PC-3 (cell line): ENCODE measurements around the gene CCBE1. TPM values are rescaled to one million over a fixed set of nuclear protein-coding genes. Genes with fewer than 3 reads are reported as not detected.

Experiments
- ATAC-seq: fragments of 200-7000 bp; cut with Tn5 transposase; 2 replicates; pipeline ENCODE4 v1.9.1; 2020; ENCODE audit warnings: mild to moderate bottlenecking, moderate library complexity
- BruUV-seq: library from RNA; stranded (reverse); fragments of 400-500 nt; replicated peaks from 2 replicates; lab custom pipeline; 2021; lab: Mats Ljungman, UMichigan
- CTCF ChIA-PET: fragments of 300-600 bp; sonication (Branson Sonifier 250); formaldehyde crosslinking; loops from one replicate; lab custom pipeline; 2022; ENCODE audit warnings: antibody characterized with exemption; lab: Charles Lee
- POLR2A ChIA-PET: fragments of 300-600 bp; sonication (Branson Sonifier 250); formaldehyde crosslinking; loops from one replicate; lab custom pipeline; 2022; ENCODE audit warnings: antibody characterized with exemption; ENCODE audit not compliant: unreplicated experiment; lab: Charles Lee
- DNase-seq: peaks from one replicate; pipeline ENCODE4 v3.0.0-alpha.2; 2015
- H2AFZ ChIP-seq: fragments of 300-600 bp; sonication (generic); 2 replicates; pipeline ENCODE4 v1.6.0; 2016; ENCODE audit warnings: antibody characterized with exemption, low read length
- H3F3A ChIP-seq: fragments of 300-600 bp; sonication (generic); one replicate; pipeline ENCODE4 v1.6.0; 2017; ENCODE audit warnings: antibody characterized with exemption, low read length, control low read depth, mild to moderate bottlenecking; ENCODE audit not compliant: unreplicated experiment
- H3K27ac ChIP-seq: fragments of 300-600 bp; sonication (generic); 2 replicates; pipeline ENCODE4 v1.5.1; 2016; ENCODE audit warnings: mild to moderate bottlenecking, low read length
- H3K27me3 ChIP-seq: fragments of 300-600 bp; sonication (generic); 2 replicates; pipeline ENCODE4 v1.6.1; 2016; ENCODE audit warnings: low read length, mixed read lengths
- H3K36me3 ChIP-seq: fragments of 300-600 bp; sonication (generic); 2 replicates; pipeline ENCODE4 v1.6.1; 2016; ENCODE audit warnings: low read depth, mixed run types, low read length, mixed read lengths
- H3K4me1 ChIP-seq: fragments of 300-600 bp; sonication (generic); 2 replicates; pipeline ENCODE4 v1.5.1; 2016; ENCODE audit warnings: low read length; ENCODE audit not compliant: insufficient read depth
- H3K4me2 ChIP-seq: fragments of 300-600 bp; sonication (generic); 2 replicates; pipeline ENCODE4 v1.6.0; 2016; ENCODE audit warnings: low read length
- H3K4me3 ChIP-seq: fragments of 300-600 bp; sonication (generic); 2 replicates; pipeline ENCODE4 v1.5.1; 2016; ENCODE audit warnings: mild to moderate bottlenecking, low read length, mixed read lengths
- H3K79me2 ChIP-seq: fragments of 300-600 bp; sonication (generic); 2 replicates; pipeline ENCODE4 v1.6.1; 2017; ENCODE audit warnings: low read length, mixed read lengths
- H3K9ac ChIP-seq: fragments of 300-600 bp; sonication (generic); 2 replicates; pipeline ENCODE4 v1.6.0; 2016; ENCODE audit warnings: mild to moderate bottlenecking, low read length
- H3K9me2 ChIP-seq: fragments of 300-600 bp; sonication (generic); replicated peaks from 2 replicates; pipeline ENCODE4 v1.6.1; 2016; ENCODE audit warnings: mixed run types, low read length, mixed read lengths
- H3K9me3 ChIP-seq: fragments of 300-600 bp; sonication (generic); 2 replicates; pipeline ENCODE4 v1.6.1; 2016; ENCODE audit warnings: low read length, mixed read lengths
- H4K20me1 ChIP-seq: fragments of 300-600 bp; sonication (generic); 2 replicates; pipeline ENCODE4 v1.6.1; 2016; ENCODE audit warnings: low read length, mixed read lengths
- EZH2 ChIP-seq: fragments of 300-600 bp; sonication (generic); IDR thresholded peaks from one replicate; pipeline ENCODE4 v1.6.1; 2017; ENCODE audit warnings: antibody characterized with exemption, mild to moderate bottlenecking, low read length; ENCODE audit not compliant: unreplicated experiment
- EZH2phosphoT487 ChIP-seq: fragments of 300-600 bp; sonication (generic); IDR thresholded peaks from 2 replicates; pipeline ENCODE4 v1.6.1; 2018; ENCODE audit warnings: mild to moderate bottlenecking, antibody characterized with exemption, low read length, borderline replicate concordance
- intact Hi-C: fragments of 100-400 bp; cut with micrococcal nuclease; formaldehyde crosslinking; loops from 2 replicates; pipeline ENCODE4 v1.9.0; 2023
- total RNA-seq: library from RNA; depleted of rRNA; stranded (reverse); fragments of >200 nt; gene quantifications from 2 replicates; pipeline ENCODE4 v1.2.3, GENCODE V29; 2014
- TF ChIP-seq, protein P1 (sequence below): fragments of 300-600 bp; sonication (generic); conservative IDR thresholded peaks from 2 replicates; pipeline ENCODE4 v1.5.1; 2017; ENCODE audit warnings: antibody characterized with exemption, low read depth, mild to moderate bottlenecking, low read length

CCBE1 gene
- total RNA-seq, 1 experiment from 2014 or later: 13.9 TPM

DNA sequence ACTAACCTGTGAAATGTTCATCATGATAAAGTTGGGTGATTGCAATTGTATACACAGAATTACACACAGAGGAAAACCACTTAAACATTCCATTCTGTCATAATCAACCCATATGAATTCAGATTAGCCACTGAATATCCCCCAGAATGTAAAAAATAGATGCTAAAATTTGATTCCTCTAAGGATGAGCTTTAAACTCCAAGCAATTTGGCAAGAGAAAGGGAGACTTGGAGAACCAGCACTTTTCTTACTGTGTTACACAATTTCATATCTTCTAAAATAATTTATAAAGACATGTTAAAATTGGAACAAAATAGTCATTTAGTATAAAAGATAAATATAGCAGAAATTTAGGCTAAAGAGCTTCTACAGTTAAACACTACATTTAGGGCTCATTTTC lies 191.9 kb downstream of the CCBE1 start:
- ATAC-seq (no peak), DNase-seq (no peak)
- no peaks in the 10 kb centered on the region; the same call in 1 of the 2 replicates for H3K79me2 ChIP-seq
- CTCF ChIA-PET: no interaction called here
- no peaks in the 10 kb centered on the region for H3K9me3 ChIP-seq
- BruUV-seq: no TSS peak
- H2AFZ ChIP-seq: no peak overlapping the region
- no peaks in the 10 kb centered on the region for H3K27me3 ChIP-seq
- no peak overlapping the region for H3K27ac ChIP-seq
- no peaks in the 10 kb centered on the region for H3K36me3 ChIP-seq
- no peaks in the 10 kb centered on the region for H4K20me1 ChIP-seq
- no peaks in the 10 kb centered on the region for H3F3A ChIP-seq
- H3K9me2 ChIP-seq: no peaks in the 10 kb centered on the region
- POLR2A ChIA-PET: no interaction called here
- H3K4me3 ChIP-seq: no peak overlapping the region
- H3K4me1 ChIP-seq: peaks cover 28% of the 10 kb centered on the region
- no peak overlapping the region for H3K4me2 ChIP-seq
- no peak overlapping the region for H3K9ac ChIP-seq
- no peak for TF ChIP-seq EZH2
- TF ChIP-seq, protein P1, sequence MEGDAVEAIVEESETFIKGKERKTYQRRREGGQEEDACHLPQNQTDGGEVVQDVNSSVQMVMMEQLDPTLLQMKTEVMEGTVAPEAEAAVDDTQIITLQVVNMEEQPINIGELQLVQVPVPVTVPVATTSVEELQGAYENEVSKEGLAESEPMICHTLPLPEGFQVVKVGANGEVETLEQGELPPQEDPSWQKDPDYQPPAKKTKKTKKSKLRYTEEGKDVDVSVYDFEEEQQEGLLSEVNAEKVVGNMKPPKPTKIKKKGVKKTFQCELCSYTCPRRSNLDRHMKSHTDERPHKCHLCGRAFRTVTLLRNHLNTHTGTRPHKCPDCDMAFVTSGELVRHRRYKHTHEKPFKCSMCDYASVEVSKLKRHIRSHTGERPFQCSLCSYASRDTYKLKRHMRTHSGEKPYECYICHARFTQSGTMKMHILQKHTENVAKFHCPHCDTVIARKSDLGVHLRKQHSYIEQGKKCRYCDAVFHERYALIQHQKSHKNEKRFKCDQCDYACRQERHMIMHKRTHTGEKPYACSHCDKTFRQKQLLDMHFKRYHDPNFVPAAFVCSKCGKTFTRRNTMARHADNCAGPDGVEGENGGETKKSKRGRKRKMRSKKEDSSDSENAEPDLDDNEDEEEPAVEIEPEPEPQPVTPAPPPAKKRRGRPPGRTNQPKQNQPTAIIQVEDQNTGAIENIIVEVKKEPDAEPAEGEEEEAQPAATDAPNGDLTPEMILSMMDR: no peak
- TF ChIP-seq EZH2phosphoT487: no peak
- intact Hi-C loops: no loop called here

DNA sequence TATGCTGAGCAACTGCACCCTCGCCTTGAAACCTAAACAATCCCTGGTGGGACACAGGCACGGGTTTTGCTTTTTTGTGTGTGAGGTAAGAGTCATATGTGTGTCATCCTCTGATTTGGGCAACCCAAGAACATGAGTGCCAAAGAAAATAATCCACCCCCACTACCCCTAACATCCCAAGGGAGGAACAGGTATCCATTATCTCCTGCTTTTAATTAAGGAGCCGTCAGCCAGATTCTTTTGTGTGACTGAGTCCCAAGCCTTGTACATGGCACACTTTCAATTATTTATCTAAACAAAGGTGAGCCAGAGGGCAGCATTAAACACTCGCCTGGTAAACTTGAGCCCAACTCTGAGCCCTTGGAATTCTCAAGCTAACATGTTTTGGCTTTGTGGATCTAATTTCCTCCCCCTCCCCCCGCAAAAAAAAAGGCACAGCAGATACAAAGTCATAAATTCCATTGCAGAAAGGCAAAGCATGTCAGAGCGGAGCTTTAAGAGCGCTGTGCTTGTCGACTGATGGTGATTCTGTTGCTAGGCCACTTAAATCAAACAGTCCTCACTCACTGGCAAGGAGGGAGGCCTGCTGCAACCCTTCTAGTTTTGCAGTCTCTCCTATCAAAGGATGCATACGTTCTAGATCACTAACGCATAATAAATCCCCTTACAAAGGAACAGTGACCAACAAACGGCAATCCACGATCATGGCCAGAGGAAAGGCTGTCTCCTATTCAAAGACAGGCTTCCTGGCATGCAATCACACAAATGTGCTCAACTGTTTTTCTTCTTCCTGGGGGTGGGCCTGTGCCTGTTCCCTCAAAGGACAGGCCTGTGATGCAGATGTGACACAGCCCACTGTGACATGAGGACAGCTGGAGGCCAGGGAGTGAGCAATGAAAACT lies 194.7 kb downstream of the CCBE1 start:
- Histone ChIP-seq H3K4me2 (peak overlapping the region; percentile 68), H3K4me1 (peaks cover 28% of the 10 kb centered on the region), H3K36me3 (no peaks in the 10 kb centered on the region), H4K20me1 (no peaks in the 10 kb centered on the region), H3F3A (no peaks in the 10 kb centered on the region), H3K9me2 (no peaks in the 10 kb centered on the region), H3K9ac (no peak overlapping the region; the same call in 1 of the 2 replicates), H2AFZ (0 out of 2 replicates have a peak overlapping the region, but pooled peaks have one; percentile 47), H3K27ac (peak overlapping the region; percentile 72), H3K79me2 (no peaks in the 10 kb centered on the region; the same call in 1 of the 2 replicates), H3K9me3 (no peaks in the 10 kb centered on the region), H3K27me3 (no peaks in the 10 kb centered on the region), H3K4me3 (no peak overlapping the region)
- DNase-seq: peak; percentile 73
- CTCF ChIA-PET: no interaction called here
- intact Hi-C loops: no loop called here
- TF ChIP-seq EZH2 (no peak), EZH2phosphoT487 (no peak)
- TF ChIP-seq, protein P1: no peak
- peak; percentile 80 for ATAC-seq
- BruUV-seq: no TSS peak
- POLR2A ChIA-PET: no interaction called here

DNA sequence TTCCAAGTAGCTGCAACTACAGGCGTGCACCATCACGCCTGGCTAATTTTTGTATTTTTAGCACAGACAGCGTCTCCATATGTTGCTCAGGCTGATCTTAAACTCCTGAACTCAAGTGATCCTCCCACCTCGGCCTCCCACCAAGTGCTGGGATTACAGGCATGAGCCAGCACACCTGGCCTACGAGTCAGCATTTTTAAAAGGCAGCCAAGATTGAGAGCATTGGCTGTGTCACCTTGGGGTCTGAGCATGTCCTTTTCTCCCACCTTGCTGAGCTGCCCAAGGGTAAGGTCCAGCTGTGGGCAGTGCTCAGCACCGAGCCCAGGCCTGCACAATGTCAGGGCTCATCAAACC lies 195.3 kb downstream of the CCBE1 start:
- Histone ChIP-seq H3K9me3 (no peaks in the 10 kb centered on the region), H3K27me3 (no peaks in the 10 kb centered on the region), H4K20me1 (no peaks in the 10 kb centered on the region), H2AFZ (0 out of 2 replicates have a peak overlapping the region, but pooled peaks have one; percentile 47), H3K27ac (peak overlapping the region; percentile 72), H3K36me3 (no peaks in the 10 kb centered on the region), H3K4me2 (peak overlapping the region; percentile 68), H3K4me1 (peaks cover 28% of the 10 kb centered on the region), H3F3A (no peaks in the 10 kb centered on the region), H3K9ac (no peak overlapping the region; the same call in 1 of the 2 replicates), H3K79me2 (no peaks in the 10 kb centered on the region; the same call in 1 of the 2 replicates), H3K9me2 (no peaks in the 10 kb centered on the region), H3K4me3 (no peak overlapping the region)
- ChIA-PET CTCF (no interaction called here), POLR2A (no interaction called here)
- ATAC-seq (peak; percentile 48), DNase-seq (no peak)
- TF ChIP-seq, protein P1: no peak
- TF ChIP-seq EZH2: no peak
- TF ChIP-seq EZH2phosphoT487: no peak
- BruUV-seq: no TSS peak
- intact Hi-C loops: no loop called here
